H9 (cell line): ENCODE measurements around the gene LDB2. TPM values are rescaled to one million over a fixed set of nuclear protein-coding genes. Genes with fewer than 3 reads are reported as not detected.

Experiments used
- DNase-seq: peaks from one replicate; pipeline ENCODE4 v3.0.0-alpha.2; 2017
- H2AFZ ChIP-seq: one replicate; pipeline ENCODE4 v1.6.1; 2013; ENCODE audit warnings: mild to moderate bottlenecking, low read length, control low read depth, moderate library complexity
- H2AK5ac ChIP-seq: 2 replicates; pipeline ENCODE4 v1.6.1; 2013; ENCODE audit warnings: low read length, control low read depth, mixed read lengths; ENCODE audit not compliant: insufficient read length
- H2BK120ac ChIP-seq: one replicate; pipeline ENCODE4 v1.6.1; 2013; ENCODE audit warnings: low read depth, mild to moderate bottlenecking, low read length, control low read depth, inconsistent platforms; ENCODE audit not compliant: poor library complexity, severe bottlenecking
- H2BK12ac ChIP-seq: 2 replicates; pipeline ENCODE4 v1.6.1; 2013; ENCODE audit warnings: low read length, control low read depth, mixed read lengths, low read depth; ENCODE audit not compliant: insufficient read length
- H2BK15ac ChIP-seq: 2 replicates; pipeline ENCODE4 v1.6.1; 2013; ENCODE audit warnings: low read depth, low read length, control low read depth
- H2BK20ac ChIP-seq: one replicate; pipeline ENCODE4 v1.6.1; 2013; ENCODE audit warnings: low read depth, mild to moderate bottlenecking, low read length, control low read depth, inconsistent platforms; ENCODE audit not compliant: poor library complexity, severe bottlenecking
- H2BK5ac ChIP-seq: 2 replicates; pipeline ENCODE4 v1.6.1; 2013; ENCODE audit warnings: low read length, control low read depth, mixed read lengths; ENCODE audit not compliant: insufficient read length
- H3K14ac ChIP-seq: 2 replicates; pipeline ENCODE4 v1.6.1; 2013; ENCODE audit warnings: low read length, control low read depth; ENCODE audit not compliant: insufficient read depth
- H3K18ac ChIP-seq: 2 replicates; pipeline ENCODE4 v1.6.1; 2013; ENCODE audit warnings: low read depth, mild to moderate bottlenecking, mixed read lengths, low read length, control low read depth; ENCODE audit not compliant: insufficient read length
- H3K23ac ChIP-seq: 2 replicates; pipeline ENCODE4 v1.6.1; 2013; ENCODE audit warnings: low read length, control low read depth, mixed read lengths, low read depth; ENCODE audit not compliant: insufficient read length
- H3K23me2 ChIP-seq: 2 replicates; pipeline ENCODE4 v1.6.1; 2013; ENCODE audit warnings: low read depth, mild to moderate bottlenecking, mixed read lengths, low read length, control low read depth; ENCODE audit not compliant: insufficient read length, poor library complexity, severe bottlenecking
- H3K27ac ChIP-seq: 2 replicates; pipeline ENCODE4 v1.5.1; 2013; ENCODE audit warnings: low read length, control low read depth, mixed read lengths, low read depth; ENCODE audit not compliant: insufficient read length
- H3K27me3 ChIP-seq: 2 replicates; pipeline ENCODE4 v1.6.1; 2013; ENCODE audit warnings: low read length, control low read depth, inconsistent platforms; ENCODE audit not compliant: insufficient read depth
- H3K4ac ChIP-seq: 2 replicates; pipeline ENCODE4 v1.6.1; 2013; ENCODE audit warnings: low read depth, mild to moderate bottlenecking, control low read depth, inconsistent platforms, low read length, moderate library complexity
- H3K4me1 ChIP-seq: 2 replicates; pipeline ENCODE4 v1.6.1; 2013; ENCODE audit warnings: low read length, control low read depth, inconsistent platforms; ENCODE audit not compliant: insufficient read depth
- H3K4me2 ChIP-seq: 2 replicates; pipeline ENCODE4 v1.6.1; 2013; ENCODE audit warnings: low read length, control low read depth, mixed read lengths; ENCODE audit not compliant: insufficient read length, insufficient read depth
- H3K56ac ChIP-seq: 2 replicates; pipeline ENCODE4 v1.6.1; 2013; ENCODE audit warnings: low read depth, mild to moderate bottlenecking, mixed read lengths, low read length, control low read depth; ENCODE audit not compliant: insufficient read length
- H3K79me1 ChIP-seq: 2 replicates; pipeline ENCODE4 v1.6.1; 2013; ENCODE audit warnings: low read depth, mild to moderate bottlenecking, moderate library complexity, low read length, control low read depth, inconsistent platforms; ENCODE audit not compliant: insufficient read depth, poor library complexity, severe bottlenecking
- H3K79me2 ChIP-seq: 2 replicates; pipeline ENCODE4 v1.6.1; 2013; ENCODE audit warnings: low read length, control low read depth, inconsistent platforms; ENCODE audit not compliant: insufficient read depth
- H3K9ac ChIP-seq: 2 replicates; pipeline ENCODE4 v1.6.1; 2013; ENCODE audit warnings: low read length, control low read depth, mixed read lengths; ENCODE audit not compliant: insufficient read length; ENCODE audit errors: extremely low read depth
- H3K9me3 ChIP-seq: one replicate; pipeline ENCODE4 v1.6.1; 2013; ENCODE audit warnings: low read depth, low read length, inconsistent platforms; ENCODE audit not compliant: control insufficient read depth
- H3T11ph ChIP-seq: one replicate; pipeline ENCODE4 v1.6.1; 2013; ENCODE audit warnings: mild to moderate bottlenecking, low read length, control low read depth, inconsistent platforms
- H4K20me1 ChIP-seq: one replicate; pipeline ENCODE4 v1.6.1; 2013; ENCODE audit not compliant: control insufficient read depth, insufficient read length, insufficient read depth
- H4K5ac ChIP-seq: 2 replicates; pipeline ENCODE4 v1.6.1; 2013; ENCODE audit warnings: low read depth, mild to moderate bottlenecking, mixed read lengths, low read length, control low read depth; ENCODE audit not compliant: insufficient read length
- H4K8ac ChIP-seq: replicated peaks from 2 replicates; pipeline ENCODE4 v1.6.1; 2013; ENCODE audit warnings: low read length, control low read depth, mixed read lengths, low read depth; ENCODE audit not compliant: insufficient read length
- H4K91ac ChIP-seq: 2 replicates; pipeline ENCODE4 v1.6.1; 2013; ENCODE audit warnings: low read depth, mild to moderate bottlenecking, moderate library complexity, mixed read lengths, low read length, control low read depth; ENCODE audit not compliant: insufficient read length
- H3K27ac Mint-ChIP-seq, 3 experiments: 2 replicates in 2 of 3; 3 replicates in 1 of 3; pipeline ENCODE4 v1.8.0; 2020 to 2021; ENCODE audit warnings: mixed read lengths in 3 of 3, mild to moderate bottlenecking in 1 of 3, moderate library complexity in 1 of 3
- H3K27me3 Mint-ChIP-seq: 2 replicates; pipeline ENCODE4 v1.8.0; 2021; ENCODE audit warnings: low read depth, mild to moderate bottlenecking, moderate library complexity, mixed read lengths
- H3K36me3 Mint-ChIP-seq, 3 experiments: 2 replicates in 2 of 3; 3 replicates in 1 of 3; pipeline ENCODE4 v1.8.0; 2020 to 2021; ENCODE audit warnings: low read depth in 3 of 3, mixed read lengths in 3 of 3; ENCODE audit not compliant: insufficient read depth in 1 of 3
- H3K4me1 Mint-ChIP-seq, 2 experiments: 2 replicates each; pipeline ENCODE4 v1.8.0; 2020; ENCODE audit warnings: mixed read lengths in 2 of 2
- H3K4me3 Mint-ChIP-seq, 2 experiments: 2 replicates in 1 of 2; 3 replicates in 1 of 2; pipeline ENCODE4 v1.8.0; 2020 to 2021; ENCODE audit warnings: mild to moderate bottlenecking in 2 of 2, mixed read lengths in 2 of 2, moderate library complexity in 1 of 2
- H3K9me3 Mint-ChIP-seq, 2 experiments: 2 replicates in 1 of 2; 3 replicates in 1 of 2; pipeline ENCODE4 v1.8.0; 2020; ENCODE audit warnings: mild to moderate bottlenecking in 2 of 2, mixed read lengths in 2 of 2, moderate library complexity in 1 of 2
- WGBS: extraction: QIAGEN DNeasy Blood & Tissue Kit; methylation state at CpG from one replicate; pipeline ENCODE4 v1.1.7; 2013; ENCODE audit warnings: missing lambda C conversion rate, low lambda C conversion rate, mixed read lengths; ENCODE audit not compliant: insufficient read length; ENCODE audit errors: extremely low coverage; 5-methylcytosine and 5-hydroxymethylcytosine counted together
- total RNA-seq: library from RNA; stranded (reverse); gene quantifications from 2 replicates; pipeline ENCODE4 v1.2.1, GENCODE V29; 2021
- TF ChIP-seq, protein P1 (sequence below): fragments of 200-600 bp; sonication (generic); conservative IDR thresholded peaks from 3 replicates; pipeline ENCODE4 v1.8.0; 2021; ENCODE audit warnings: antibody characterized with exemption, mild to moderate bottlenecking

LDB2 gene
- total RNA-seq, 1 experiment from 2014 or later: 22.5 TPM

DNA sequence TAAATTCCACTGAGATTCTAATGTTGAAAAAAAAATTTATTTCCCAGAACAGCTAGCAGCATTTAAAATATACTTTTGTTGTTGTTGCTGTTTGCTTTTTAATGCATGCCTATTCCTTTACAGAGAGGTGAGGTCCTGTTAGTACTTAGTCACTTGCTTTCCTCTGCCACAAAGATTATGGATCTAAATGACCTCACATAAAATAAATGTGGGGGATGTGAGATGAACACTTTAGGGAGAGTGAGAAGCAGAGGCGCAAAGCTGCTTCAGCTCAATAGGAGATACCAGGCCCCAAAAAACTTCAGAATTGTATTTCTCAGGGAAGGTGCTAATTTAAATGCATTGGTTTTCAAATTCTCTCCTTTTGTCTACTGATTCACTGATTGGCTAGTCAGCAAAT is 4.0 kb downstream of the LDB2 start:
- Mint-ChIP-seq H3K4me3 (peak overlapping the region; percentile 30 to 73; a peak in 3 of 5 replicates), H3K27me3 (no peaks in the 10 kb centered on the region), H3K36me3 (peaks cover 0 to 7% (median 0%) of the 10 kb centered on the region in 3 experiments; a peak in 3 of 7 replicates), H3K4me1 (peaks cover 76 to 81% of the 10 kb centered on the region in 2 experiments), H3K9me3 (no peaks in the 10 kb centered on the region), H3K27ac (peak overlapping the region; percentile 96 to 99 (median 97))
- Histone ChIP-seq H3K27me3 (no peaks in the 10 kb centered on the region), H2BK12ac (no peak overlapping the region), H3K27ac (no peak overlapping the region), H2BK15ac (no peak overlapping the region), H2BK20ac (no peak overlapping the region), H4K20me1 (no peaks in the 10 kb centered on the region), H3K23me2 (peaks cover 11% of the 10 kb centered on the region), H2AK5ac (no peak overlapping the region), H4K91ac (no peak overlapping the region), H4K5ac (no peak overlapping the region), H3K79me1 (no peaks in the 10 kb centered on the region), H3K9ac (no peak overlapping the region), H2BK5ac (no peak overlapping the region), H3K4me1 (peaks cover 13% of the 10 kb centered on the region), H3K9me3 (no peaks in the 10 kb centered on the region), H3K18ac (no peak overlapping the region), H2BK120ac (no peak overlapping the region), H3K56ac (no peak overlapping the region), H3K79me2 (peaks cover 21% of the 10 kb centered on the region; the same call in 1 of the 2 replicates), H3K4ac (no peak overlapping the region), H3K4me2 (peak overlapping the region; percentile 28), H2AFZ (no peak overlapping the region), H4K8ac (no peak overlapping the region), H3K23ac (no peak overlapping the region), H3T11ph (no peak overlapping the region), H3K14ac (no peak overlapping the region)
- DNase-seq: no peak
- TF ChIP-seq, protein P1, sequence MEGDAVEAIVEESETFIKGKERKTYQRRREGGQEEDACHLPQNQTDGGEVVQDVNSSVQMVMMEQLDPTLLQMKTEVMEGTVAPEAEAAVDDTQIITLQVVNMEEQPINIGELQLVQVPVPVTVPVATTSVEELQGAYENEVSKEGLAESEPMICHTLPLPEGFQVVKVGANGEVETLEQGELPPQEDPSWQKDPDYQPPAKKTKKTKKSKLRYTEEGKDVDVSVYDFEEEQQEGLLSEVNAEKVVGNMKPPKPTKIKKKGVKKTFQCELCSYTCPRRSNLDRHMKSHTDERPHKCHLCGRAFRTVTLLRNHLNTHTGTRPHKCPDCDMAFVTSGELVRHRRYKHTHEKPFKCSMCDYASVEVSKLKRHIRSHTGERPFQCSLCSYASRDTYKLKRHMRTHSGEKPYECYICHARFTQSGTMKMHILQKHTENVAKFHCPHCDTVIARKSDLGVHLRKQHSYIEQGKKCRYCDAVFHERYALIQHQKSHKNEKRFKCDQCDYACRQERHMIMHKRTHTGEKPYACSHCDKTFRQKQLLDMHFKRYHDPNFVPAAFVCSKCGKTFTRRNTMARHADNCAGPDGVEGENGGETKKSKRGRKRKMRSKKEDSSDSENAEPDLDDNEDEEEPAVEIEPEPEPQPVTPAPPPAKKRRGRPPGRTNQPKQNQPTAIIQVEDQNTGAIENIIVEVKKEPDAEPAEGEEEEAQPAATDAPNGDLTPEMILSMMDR: no peak
- no CpG with 5 or more reads among the region's 1 CpG for WGBS
